ENCODE measurements around the gene SRF. TPM values are rescaled to one million over a fixed set of nuclear protein-coding genes. Genes with fewer than 3 reads are reported as not detected.
"Not testable (repeated sequence)": the region's sequence is repeated elsewhere in the genome, so short reads cannot be mapped to it uniquely, and the experiment has no call there.

Gene SRF
- total RNA-seq (2014; rRNA removed; shearing (Covaris generic)): 43.1 and 46.2 TPM in 2 replicates

- in situ Hi-C loops (cut with HindIII; ENCODE audit: low sequenced_read_pairs): no loop called here
- DNase-seq (ENCODE audit: low spot score): peak; percentile 100
These were observed at the start of gene SRF for GRCh38 chr6:43170931-43171706. Gene SRF (plus strand): TSS chr6:43171269. CDS start chr6:43171657, 388 bp downstream.

GRCh38 chr6:43122146-43122545 lies 48.9 kb upstream of the SRF start:
- DNase-seq (ENCODE audit: low spot score): no peak
- in situ Hi-C loops (cut with HindIII; ENCODE audit: low sequenced_read_pairs): no loop called here

- in situ Hi-C loops (cut with HindIII; ENCODE audit: low sequenced_read_pairs): no loop called here
- peak; percentile 71 for DNase-seq (ENCODE audit: low spot score)
These were observed 47.4 kb upstream of the SRF start for GRCh38 chr6:43123461-43124314.

- in situ Hi-C loops (cut with HindIII; ENCODE audit: low sequenced_read_pairs): no loop called here
- DNase-seq (ENCODE audit: low spot score): no peak
These were observed 46.6 kb upstream of the SRF start for GRCh38 chr6:43124481-43124880.

GRCh38 chr6:43125119-43125518 lies 46.0 kb upstream of the SRF start:
- in situ Hi-C loops (cut with HindIII; ENCODE audit: low sequenced_read_pairs): no loop called here

GRCh38 chr6:43125555-43125954 lies 45.5 kb upstream of the SRF start:
- no peak for DNase-seq (ENCODE audit: low spot score)
- in situ Hi-C loops (cut with HindIII; ENCODE audit: low sequenced_read_pairs): no loop called here

More at GRCh38 chr6:43125119-43125518, 46.0 kb upstream of the SRF start:
- DNase-seq (ENCODE audit: low spot score): no peak

- no peak for DNase-seq (ENCODE audit: low spot score)
- in situ Hi-C loops (cut with HindIII; ENCODE audit: low sequenced_read_pairs): no loop called here
These were observed 43.9 kb upstream of the SRF start for GRCh38 chr6:43127180-43127579.

GRCh38 chr6:43127877-43128276 lies 43.2 kb upstream of the SRF start:
- in situ Hi-C loops (cut with HindIII; ENCODE audit: low sequenced_read_pairs): no loop called here
- no peak for DNase-seq (ENCODE audit: low spot score)

- DNase-seq (ENCODE audit: low spot score): no peak
- in situ Hi-C loops (cut with HindIII; ENCODE audit: low sequenced_read_pairs): no loop called here
These were observed 42.1 kb upstream of the SRF start for GRCh38 chr6:43128926-43129325.

GRCh38 chr6:43129434-43130194 lies 41.5 kb upstream of the SRF start:
- in situ Hi-C loops (cut with HindIII; ENCODE audit: low sequenced_read_pairs): no loop called here
- DNase-seq (ENCODE audit: low spot score): peak; percentile 21

- in situ Hi-C loops (cut with HindIII; ENCODE audit: low sequenced_read_pairs): no loop called here
- no peak for DNase-seq (ENCODE audit: low spot score)
These were observed 40.6 kb upstream of the SRF start for GRCh38 chr6:43130429-43130828.

GRCh38 chr6:43131379-43131778 lies 39.7 kb upstream of the SRF start:
- DNase-seq (ENCODE audit: low spot score); in situ Hi-C loops (cut with HindIII; ENCODE audit: low sequenced_read_pairs): not testable (repeated sequence)

- DNase-seq (ENCODE audit: low spot score): no peak
- in situ Hi-C loops (cut with HindIII; ENCODE audit: low sequenced_read_pairs): no loop called here
These were observed 32.8 kb upstream of the SRF start for GRCh38 chr6:43138267-43138666.

- DNase-seq (ENCODE audit: low spot score); in situ Hi-C loops (cut with HindIII; ENCODE audit: low sequenced_read_pairs): not testable (repeated sequence)
These were observed 31.1 kb upstream of the SRF start for GRCh38 chr6:43139973-43140372.

- DNase-seq (ENCODE audit: low spot score): no peak
- in situ Hi-C loops (cut with HindIII; ENCODE audit: low sequenced_read_pairs): no loop called here
These were observed 29.4 kb upstream of the SRF start for GRCh38 chr6:43141644-43142043.

GRCh38 chr6:43142101-43142500 lies 29.0 kb upstream of the SRF start:
- in situ Hi-C loops (cut with HindIII; ENCODE audit: low sequenced_read_pairs): no loop called here

GRCh38 chr6:43143235-43144128 lies 27.6 kb upstream of the SRF start:
- peak; percentile 94 for DNase-seq (ENCODE audit: low spot score)
- in situ Hi-C loops (cut with HindIII; ENCODE audit: low sequenced_read_pairs): no loop called here

More at GRCh38 chr6:43142101-43142500, 29.0 kb upstream of the SRF start:
- no peak for DNase-seq (ENCODE audit: low spot score)

GRCh38 chr6:43144879-43145278 lies 26.2 kb upstream of the SRF start:
- in situ Hi-C loops (cut with HindIII; ENCODE audit: low sequenced_read_pairs): no loop called here
- DNase-seq (ENCODE audit: low spot score): no peak

GRCh38 chr6:43146261-43146660 lies 24.8 kb upstream of the SRF start:
- no peak for DNase-seq (ENCODE audit: low spot score)
- in situ Hi-C loops (cut with HindIII; ENCODE audit: low sequenced_read_pairs): no loop called here
